Measurements from ENCODE around the gene NCBP2.

Gene NCBP2

GRCh38 chr3:196896229-196896628 lies 46.1 kb downstream of the NCBP2 start:
- ATAC-seq: no peak

GRCh38 chr3:196894557-196895295 lies 47.6 kb downstream of the NCBP2 start:
- ATAC-seq: no peak
- TF ChIP-seq ZC3H10 (CRISPR knock-in tag; IDR thresholded peaks at IDR 0.05): no peak
- no peak for TF ChIP-seq PATZ1 (CRISPR knock-in tag; IDR thresholded peaks at IDR 0.05; ENCODE audit: borderline replicate concordance)

More at GRCh38 chr3:196896229-196896628, 46.1 kb downstream of the NCBP2 start:
- TF ChIP-seq ESRRG (CRISPR knock-in tag; IDR thresholded peaks at IDR 0.05): no peak
- TF ChIP-seq BACH2 (CRISPR knock-in tag; IDR thresholded peaks at IDR 0.05; ENCODE audit: borderline replicate concordance): no peak
- TF ChIP-seq, protein P1, sequence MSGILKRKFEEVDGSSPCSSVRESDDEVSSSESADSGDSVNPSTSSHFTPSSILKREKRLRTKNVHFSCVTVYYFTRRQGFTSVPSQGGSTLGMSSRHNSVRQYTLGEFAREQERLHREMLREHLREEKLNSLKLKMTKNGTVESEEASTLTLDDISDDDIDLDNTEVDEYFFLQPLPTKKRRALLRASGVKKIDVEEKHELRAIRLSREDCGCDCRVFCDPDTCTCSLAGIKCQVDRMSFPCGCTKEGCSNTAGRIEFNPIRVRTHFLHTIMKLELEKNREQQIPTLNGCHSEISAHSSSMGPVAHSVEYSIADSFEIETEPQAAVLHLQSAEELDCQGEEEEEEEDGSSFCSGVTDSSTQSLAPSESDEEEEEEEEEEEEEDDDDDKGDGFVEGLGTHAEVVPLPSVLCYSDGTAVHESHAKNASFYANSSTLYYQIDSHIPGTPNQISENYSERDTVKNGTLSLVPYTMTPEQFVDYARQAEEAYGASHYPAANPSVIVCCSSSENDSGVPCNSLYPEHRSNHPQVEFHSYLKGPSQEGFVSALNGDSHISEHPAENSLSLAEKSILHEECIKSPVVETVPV (CRISPR knock-in tag; IDR thresholded peaks at IDR 0.05): no peak
- no peak for TF ChIP-seq GLIS3 (CRISPR knock-in tag; IDR thresholded peaks at IDR 0.05)
- TF ChIP-seq ZNF8 (CRISPR knock-in tag; IDR thresholded peaks at IDR 0.05): no peak

GRCh38 chr3:196889844-196890708 lies 52.3 kb downstream of the NCBP2 start:
- TF ChIP-seq PPARA (CRISPR knock-in tag; IDR thresholded peaks at IDR 0.05; ENCODE audit: borderline replicate concordance) (no peak), POU6F1 (CRISPR knock-in tag; IDR thresholded peaks at IDR 0.05; ENCODE audit: borderline replicate concordance, low read depth) (no peak), ISL1 (CRISPR knock-in tag; IDR thresholded peaks at IDR 0.05) (no peak), ESRRG (CRISPR knock-in tag; IDR thresholded peaks at IDR 0.05) (no peak), TSHZ2 (CRISPR knock-in tag; IDR thresholded peaks at IDR 0.05) (no peak), SNAI2 (CRISPR knock-in tag; IDR thresholded peaks at IDR 0.05) (no peak), ZNF565 (CRISPR knock-in tag; conservative IDR thresholded peaks at IDR 0.05; ENCODE audit: low read depth) (no peak), ZNF70 (CRISPR knock-in tag; IDR thresholded peaks at IDR 0.05) (no peak), ARNTL (CRISPR knock-in tag; IDR thresholded peaks at IDR 0.05; ENCODE audit: borderline replicate concordance, low read depth) (no peak), TCF4 (CRISPR knock-in tag; IDR thresholded peaks at IDR 0.05; ENCODE audit: borderline replicate concordance) (no peak), ZFP3 (CRISPR knock-in tag; IDR thresholded peaks at IDR 0.05) (no peak), RARB (CRISPR knock-in tag; IDR thresholded peaks at IDR 0.05) (no peak), BACH2 (CRISPR knock-in tag; IDR thresholded peaks at IDR 0.05; ENCODE audit: borderline replicate concordance) (no peak)
- no peak for ATAC-seq

GRCh38 chr3:196886144-196886543 lies 56.2 kb downstream of the NCBP2 start:
- ATAC-seq: no peak
- TF ChIP-seq CSDC2 (CRISPR knock-in tag; IDR thresholded peaks at IDR 0.05) (no peak), TCF4 (CRISPR knock-in tag; IDR thresholded peaks at IDR 0.05; ENCODE audit: borderline replicate concordance) (no peak), ZNF70 (CRISPR knock-in tag; IDR thresholded peaks at IDR 0.05) (no peak), RARB (CRISPR knock-in tag; IDR thresholded peaks at IDR 0.05) (no peak), ZC3H10 (CRISPR knock-in tag; IDR thresholded peaks at IDR 0.05) (no peak), OSR1 (CRISPR knock-in tag; IDR thresholded peaks at IDR 0.05) (no peak), TSHZ2 (CRISPR knock-in tag; IDR thresholded peaks at IDR 0.05) (no peak), BACH2 (CRISPR knock-in tag; IDR thresholded peaks at IDR 0.05; ENCODE audit: borderline replicate concordance) (no peak), SNAI2 (CRISPR knock-in tag; IDR thresholded peaks at IDR 0.05) (no peak), ZNF8 (CRISPR knock-in tag; IDR thresholded peaks at IDR 0.05) (no peak), ESRRG (CRISPR knock-in tag; IDR thresholded peaks at IDR 0.05) (no peak), ZNF565 (CRISPR knock-in tag; conservative IDR thresholded peaks at IDR 0.05; ENCODE audit: low read depth) (no peak), GLIS3 (CRISPR knock-in tag; IDR thresholded peaks at IDR 0.05) (no peak), PPARA (CRISPR knock-in tag; IDR thresholded peaks at IDR 0.05; ENCODE audit: borderline replicate concordance) (no peak)
- TF ChIP-seq, protein P1 (CRISPR knock-in tag; IDR thresholded peaks at IDR 0.05): no peak
